K562 (cell line): ENCODE measurements around the gene OXLD1. TPM values are rescaled to one million over a fixed set of nuclear protein-coding genes. Genes with fewer than 3 reads are reported as not detected.

Source experiments
- ATF1 ChIP-seq, 2 experiments: fragments of 450-650 bp in 1 of 2; IDR thresholded peaks; 2 replicates each; pipeline ENCODE4 v1.6.1; 2016; ENCODE audit warnings: missing compliant biosample characterization in 1 of 2, missing genetic modification characterization in 1 of 2
- BMI1 ChIP-seq: fragments of 150-350 bp; IDR thresholded peaks from 2 replicates; pipeline ENCODE4 v1.6.1; 2014; ENCODE audit warnings: low read length
- EHMT2 ChIP-seq: fragments of 450-650 bp; IDR thresholded peaks from 2 replicates; pipeline ENCODE4 v1.6.1; 2018; ENCODE audit warnings: antibody characterized with exemption
- FOXK2 ChIP-seq, 2 experiments: fragments of 450-650 bp; IDR thresholded peaks in 1 of 2; conservative IDR thresholded peaks in 1 of 2; 2 replicates each; pipeline ENCODE4 v1.6.1; 2016; ENCODE audit warnings: low read depth in 2 of 2, mild to moderate bottlenecking in 1 of 2
- HCFC1 ChIP-seq: IDR thresholded peaks from 2 replicates; pipeline ENCODE4 v1.6.1; 2012; ENCODE audit warnings: low read depth, low read length, improper control_type of control experiment
- HMG20A ChIP-seq: fragments of 450-650 bp; formaldehyde crosslinking; conservative IDR thresholded peaks from 2 replicates; pipeline ENCODE4 v1.4.0; 2020; ENCODE audit warnings: mild to moderate bottlenecking, mixed read lengths
- HMG20B ChIP-seq: fragments of 250-450 bp; sonication (Bioruptor Pico); IDR thresholded peaks from 2 replicates; pipeline ENCODE4 v1.5.0; 2021; ENCODE audit warnings: mild to moderate bottlenecking
- HNRNPK ChIP-seq: fragments of 200-400 bp; formaldehyde crosslinking; IDR thresholded peaks from one replicate; pipeline ENCODE4 v1.6.1; 2018; ENCODE audit warnings: mild to moderate bottlenecking, low read depth, low read length; ENCODE audit not compliant: poor library complexity, severe bottlenecking
- KDM4B ChIP-seq, 2 experiments: fragments of 450-650 bp in 1 of 2; sonication (generic) in 1 of 2; IDR thresholded peaks; 2 replicates each; pipeline ENCODE4 v1.6.1; 2016 to 2017; ENCODE audit warnings: borderline replicate concordance in 2 of 2, antibody characterized with exemption in 1 of 2, low read depth in 1 of 2, mild to moderate bottlenecking in 1 of 2
- KLF1 ChIP-seq: fragments of 450-650 bp; IDR thresholded peaks from 2 replicates; pipeline ENCODE4 v1.6.1; 2016; ENCODE audit warnings: missing genetic modification characterization, missing compliant biosample characterization
- MAFK ChIP-seq: IDR thresholded peaks from 2 replicates; pipeline ENCODE4 v1.6.1; 2011; ENCODE audit warnings: low read length, improper control_type of control experiment
- NBN ChIP-seq: fragments of 450-650 bp; IDR thresholded peaks from 2 replicates; pipeline ENCODE4 v1.6.1; 2016; ENCODE audit warnings: low read depth, mild to moderate bottlenecking
- NR4A1 ChIP-seq, 2 experiments: fragments of 250-450 bp in 1 of 2; fragments of 450-650 bp in 1 of 2; sonication (Bioruptor Pico) in 1 of 2; IDR thresholded peaks; 2 replicates each; pipeline versions ENCODE4 v1.4.0 to v1.6.1; 2016 to 2020; ENCODE audit warnings: mild to moderate bottlenecking in 2 of 2, missing compliant biosample characterization in 1 of 2, missing genetic modification characterization in 1 of 2, moderate library complexity in 1 of 2
- RBBP5 ChIP-seq: fragments of 200-600 bp; sonication (generic); IDR thresholded peaks from 2 replicates; pipeline ENCODE4 v1.6.1; 2012; ENCODE audit warnings: borderline replicate concordance, mild to moderate bottlenecking, low read length, control low read depth, inconsistent platforms; ENCODE audit not compliant: insufficient read depth, poor library complexity, severe bottlenecking
- RBM17 ChIP-seq: fragments of 200-400 bp; formaldehyde crosslinking; IDR thresholded peaks from 2 replicates; pipeline ENCODE4 v1.6.1; 2017; ENCODE audit warnings: low read depth, mild to moderate bottlenecking, low read length, borderline replicate concordance
- RNF2 ChIP-seq: sonication (generic); IDR thresholded peaks from 2 replicates; pipeline ENCODE4 v1.6.1; 2016
- SMARCC2 ChIP-seq: fragments of 450-650 bp; IDR thresholded peaks from 2 replicates; pipeline ENCODE4 v1.6.1; 2017; ENCODE audit warnings: antibody characterized with exemption, moderate library complexity, mild to moderate bottlenecking, low read depth
- SP1 ChIP-seq: sonication (generic); formaldehyde crosslinking; IDR thresholded peaks from 2 replicates; pipeline ENCODE4 v1.8.1; 2022; ENCODE audit warnings: mild to moderate bottlenecking, missing genetic modification reagents
- ZBTB49 ChIP-seq: sonication (generic); formaldehyde crosslinking; IDR thresholded peaks from 2 replicates; pipeline ENCODE4 v1.8.0; 2022; ENCODE audit warnings: missing genetic modification reagents, mild to moderate bottlenecking, borderline replicate concordance
- ZNF165 ChIP-seq: fragments of 250-450 bp; sonication (Bioruptor Pico); IDR thresholded peaks from 2 replicates; pipeline ENCODE4 v1.4.0; 2020; ENCODE audit warnings: borderline replicate concordance
- ZNF830 ChIP-seq: fragments of 250-450 bp; sonication (Bioruptor Pico); IDR thresholded peaks from 2 replicates; pipeline ENCODE4 v1.5.0; 2021; ENCODE audit warnings: mild to moderate bottlenecking
- ZZZ3 ChIP-seq: fragments of 450-650 bp; IDR thresholded peaks from 2 replicates; pipeline ENCODE4 v1.6.1; 2016; ENCODE audit warnings: antibody characterized with exemption, mild to moderate bottlenecking, moderate library complexity
- polyA plus RNA-seq, 8 experiments: library from polyadenylated mRNA; depleted of rRNA in 4 of 8; stranded (reverse) in 5 of 8; unstranded in 3 of 8; fragments of >200 nt; fragmentation: Nextera tagmentation in 2 of 8; fragmentation: Illumina TruSeq in 1 of 8; extraction: Ambion mirVana in 2 of 8; extraction: Trizol in 1 of 8; gene quantifications; 2 replicates each; pipeline versions ENCODE4 v1.2.1 to v1.2.3, GENCODE V29; 2011 to 2014; ENCODE audit warnings: inconsistent platforms in 1 of 8, missing spikeins in 1 of 8
- total RNA-seq, 7 experiments: library from RNA; depleted of rRNA in 6 of 7; stranded (reverse); fragments of >200 nt in 6 of 7; fragmentation: Illumina TruSeq in 2 of 7; extraction: Trizol in 2 of 7; gene quantifications; 2 replicates each; pipeline versions ENCODE4 v1.2.1 to v1.2.3, GENCODE V29; 2011 to 2021; ENCODE audit warnings: low replicate concordance in 1 of 7
- TF ChIP-seq, protein P1 (sequence below): IDR thresholded peaks from 2 replicates; pipeline ENCODE4 v1.6.1; 2011; ENCODE audit warnings: borderline replicate concordance, low read depth, mild to moderate bottlenecking, moderate library complexity, low read length; ENCODE audit not compliant: insufficient read depth, poor library complexity, severe bottlenecking

OXLD1 gene
- total and polyA plus RNA-seq, 9 of the 15 experiments (the other 6 are each of a cell fraction or from before 2014, with no cell fraction given): 4.4 to 115 (median 29.3) TPM

GRCh38 chr17:81683584-81684441 lies 17.4 kb upstream of the OXLD1 start, which contains the start of the genes ARL16 and HGS (continued):
- no peak for TF ChIP-seq ZBTB49 (CRISPR knock-in tag)
- TF ChIP-seq EHMT2: no peak
- TF ChIP-seq MAFK: no peak
- TF ChIP-seq HCFC1: peak; percentile 63; the same call in 1 of the 2 replicates
- TF ChIP-seq ZNF830 (CRISPR knock-in tag): no peak
- no peak for TF ChIP-seq HMG20A (CRISPR knock-in tag)
- TF ChIP-seq RBM17: no peak
- TF ChIP-seq SMARCC2: no peak
- TF ChIP-seq ZNF165 (CRISPR knock-in tag): peak; percentile 37; the same call in 1 of the 2 replicates
- TF ChIP-seq KDM4B (IDR thresholded peaks at IDR 0.05; ENCODE audit: borderline replicate concordance in 2 of 2, low read depth in 1 of 2): 0 out of 4 replicates have a peak, but pooled peaks of 1 of the 2 experiments have one; percentile 37
- peak; percentile 29 to 45; a peak in 1 of 4 replicates for TF ChIP-seq FOXK2 (conservative IDR thresholded peaks at IDR 0.05 in 1 of 2, IDR thresholded peaks at IDR 0.05 in 1 of 2; ENCODE audit: low read depth in 2 of 2)
- TF ChIP-seq BMI1: no peak
- no peak for TF ChIP-seq ZZZ3
- no peak for TF ChIP-seq HMG20B (CRISPR knock-in tag)
- TF ChIP-seq ATF1 (CRISPR knock-in tag; IDR thresholded peaks at IDR 0.05): no peak; the same call in 1 of the 2 replicates
- TF ChIP-seq ATF1 (tag; IDR thresholded peaks at IDR 0.05): peak; percentile 91
- TF ChIP-seq SP1 (CRISPR knock-in tag): peak; percentile 91
- TF ChIP-seq KLF1 (tag): 0 out of 2 replicates have a peak, but pooled peaks have one; percentile 21
- peak; percentile 42; the same call in 1 of the 2 replicates for TF ChIP-seq RNF2
- peak; percentile 74 for TF ChIP-seq RBBP5
- TF ChIP-seq HNRNPK: no peak
- TF ChIP-seq NR4A1 (CRISPR knock-in tag; IDR thresholded peaks at IDR 0.05): no peak
- no peak for TF ChIP-seq NR4A1 (tag; IDR thresholded peaks at IDR 0.05)
- TF ChIP-seq NBN: no peak
- TF ChIP-seq, protein P1, sequence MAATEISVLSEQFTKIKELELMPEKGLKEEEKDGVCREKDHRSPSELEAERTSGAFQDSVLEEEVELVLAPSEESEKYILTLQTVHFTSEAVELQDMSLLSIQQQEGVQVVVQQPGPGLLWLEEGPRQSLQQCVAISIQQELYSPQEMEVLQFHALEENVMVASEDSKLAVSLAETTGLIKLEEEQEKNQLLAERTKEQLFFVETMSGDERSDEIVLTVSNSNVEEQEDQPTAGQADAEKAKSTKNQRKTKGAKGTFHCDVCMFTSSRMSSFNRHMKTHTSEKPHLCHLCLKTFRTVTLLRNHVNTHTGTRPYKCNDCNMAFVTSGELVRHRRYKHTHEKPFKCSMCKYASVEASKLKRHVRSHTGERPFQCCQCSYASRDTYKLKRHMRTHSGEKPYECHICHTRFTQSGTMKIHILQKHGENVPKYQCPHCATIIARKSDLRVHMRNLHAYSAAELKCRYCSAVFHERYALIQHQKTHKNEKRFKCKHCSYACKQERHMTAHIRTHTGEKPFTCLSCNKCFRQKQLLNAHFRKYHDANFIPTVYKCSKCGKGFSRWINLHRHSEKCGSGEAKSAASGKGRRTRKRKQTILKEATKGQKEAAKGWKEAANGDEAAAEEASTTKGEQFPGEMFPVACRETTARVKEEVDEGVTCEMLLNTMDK: peak; percentile 40
